HepG2 (cell line): ENCODE data around the gene VWA7. TPM values are rescaled to one million over a fixed set of nuclear protein-coding genes. Genes with fewer than 3 reads are reported as not detected.

Experiments
- CEBPB ChIP-seq: IDR thresholded peaks from 2 replicates; pipeline ENCODE4 v1.6.1; 2011; ENCODE audit warnings: low read depth, low read length, improper control_type of control experiment, borderline replicate concordance
- ERF ChIP-seq: IDR thresholded peaks from 2 replicates; pipeline ENCODE4 v1.6.1; 2018; ENCODE audit warnings: missing biosample characterization, missing genetic modification reagents
- FOSL2 ChIP-seq: sonication (generic); formaldehyde crosslinking; IDR thresholded peaks from 2 replicates; pipeline ENCODE4 v1.4.0; 2020; ENCODE audit warnings: missing genetic modification reagents
- HNF1B ChIP-seq: sonication (generic); formaldehyde crosslinking; IDR thresholded peaks from 2 replicates; pipeline ENCODE4 v1.5.1; 2020; ENCODE audit warnings: mild to moderate bottlenecking, moderate library complexity, missing genetic modification reagents
- IRF9 ChIP-seq: sonication (generic); formaldehyde crosslinking; IDR thresholded peaks from 2 replicates; pipeline ENCODE4 v1.8.0; 2022; ENCODE audit warnings: missing genetic modification reagents, mild to moderate bottlenecking, borderline replicate concordance
- LCORL ChIP-seq, 2 experiments: fragments of 450-650 bp in 1 of 2; sonication (generic) in 1 of 2; formaldehyde crosslinking in 1 of 2; IDR thresholded peaks; 2 replicates each; pipeline versions ENCODE4 v1.5.0 to v1.6.1; 2017 to 2020; ENCODE audit warnings: antibody characterized with exemption in 1 of 2, missing genetic modification reagents in 1 of 2
- MED1 ChIP-seq: sonication (generic); formaldehyde crosslinking; IDR thresholded peaks from 2 replicates; pipeline ENCODE4 v1.4.0; 2020; ENCODE audit warnings: missing genetic modification reagents
- MXI1 ChIP-seq: IDR thresholded peaks from 3 replicates; pipeline ENCODE4 v1.6.1; 2012; ENCODE audit warnings: low read depth, low read length, inconsistent platforms, borderline replicate concordance
- NFRKB ChIP-seq: fragments of 450-650 bp; IDR thresholded peaks from 2 replicates; pipeline ENCODE4 v1.6.1; 2017
- NRL ChIP-seq: sonication (generic); formaldehyde crosslinking; IDR thresholded peaks from 2 replicates; pipeline ENCODE4 v1.5.0; 2020; ENCODE audit warnings: missing genetic modification reagents, mild to moderate bottlenecking, moderate library complexity, borderline replicate concordance
- SALL2 ChIP-seq: sonication (generic); formaldehyde crosslinking; IDR thresholded peaks from 2 replicates; pipeline ENCODE4 v1.8.1; 2023; ENCODE audit warnings: mild to moderate bottlenecking, missing genetic modification reagents, inconsistent platforms
- SOX6 ChIP-seq, 2 experiments: fragments of 450-650 bp in 1 of 2; sonication (generic) in 1 of 2; formaldehyde crosslinking in 1 of 2; IDR thresholded peaks; 2 replicates each; pipeline versions ENCODE4 v1.4.0 to v1.6.1; 2017 to 2020; ENCODE audit warnings: antibody characterized with exemption in 1 of 2, mild to moderate bottlenecking in 1 of 2, missing genetic modification reagents in 1 of 2
- SP4 ChIP-seq: sonication (generic); formaldehyde crosslinking; IDR thresholded peaks from 2 replicates; pipeline ENCODE4 v1.8.1; 2023; ENCODE audit warnings: mild to moderate bottlenecking, missing genetic modification reagents
- TFAP4 ChIP-seq: sonication (generic); IDR thresholded peaks from 2 replicates; pipeline ENCODE4 v1.6.1; 2016; ENCODE audit warnings: low read depth, borderline replicate concordance
- ZBTB25 ChIP-seq: IDR thresholded peaks from 2 replicates; pipeline ENCODE4 v1.6.1; 2018; ENCODE audit warnings: missing genetic modification reagents
- ZMAT5 ChIP-seq: sonication (generic); formaldehyde crosslinking; IDR thresholded peaks from 2 replicates; pipeline ENCODE4 v1.5.0; 2020; ENCODE audit warnings: mild to moderate bottlenecking, low read depth, missing genetic modification reagents, borderline replicate concordance
- ZNF33B ChIP-seq: sonication (generic); formaldehyde crosslinking; IDR thresholded peaks from 2 replicates; pipeline ENCODE4 v1.5.1; 2020; ENCODE audit warnings: mild to moderate bottlenecking, missing genetic modification reagents
- ZNF605 ChIP-seq: sonication (generic); formaldehyde crosslinking; IDR thresholded peaks from 2 replicates; pipeline ENCODE4 v1.8.0; 2022; ENCODE audit warnings: mild to moderate bottlenecking, missing genetic modification reagents
- ZNF772 ChIP-seq: sonication (generic); formaldehyde crosslinking; IDR thresholded peaks from 2 replicates; pipeline ENCODE4 v1.5.0; 2020; ENCODE audit warnings: mild to moderate bottlenecking, missing genetic modification reagents
- ZNF891 ChIP-seq: sonication (generic); formaldehyde crosslinking; IDR thresholded peaks from 2 replicates; pipeline ENCODE4 v1.5.0; 2020; ENCODE audit warnings: mild to moderate bottlenecking, missing genetic modification reagents
- ZXDC ChIP-seq: sonication (generic); formaldehyde crosslinking; IDR thresholded peaks from 2 replicates; pipeline ENCODE4 v1.5.0; 2020; ENCODE audit warnings: mild to moderate bottlenecking, missing genetic modification reagents
- polyA plus RNA-seq, 8 experiments: library from polyadenylated mRNA; depleted of rRNA in 3 of 8; stranded (reverse) in 7 of 8; unstranded in 1 of 8; fragments of >200 nt; fragmentation: Illumina TruSeq in 4 of 8; extraction: Trizol in 4 of 8; gene quantifications; 2 replicates each; pipeline versions ENCODE4 v1.2.1 to v1.2.3, GENCODE V29; 2011 to 2016; ENCODE audit warnings: low read depth in 4 of 8, missing spikeins in 1 of 8, mixed read lengths in 1 of 8; ENCODE audit not compliant: insufficient read depth in 1 of 8
- total RNA-seq, 5 experiments: library from RNA; depleted of rRNA; stranded (reverse); fragments of >200 nt; fragmentation: Illumina TruSeq; extraction: Trizol; gene quantifications; 2 replicates each; pipeline ENCODE4 v1.2.3, GENCODE V29; 2016; ENCODE audit warnings: low read depth in 1 of 5

The VWA7 gene
- total and polyA plus RNA-seq, 2 of the 13 experiments (the other 11 are each of a cell fraction or from before 2014, with no cell fraction given): 0.86 to 3.3 TPM

GRCh38 chr6:31821301-31822035, 44.3 kb upstream of the VWA7 start (continued):
- no peak for TF ChIP-seq ZXDC
- peak; percentile 70; the same call in 1 of the 2 replicates for TF ChIP-seq IRF9 (CRISPR knock-in tag)
- no peak for TF ChIP-seq LCORL (IDR thresholded peaks at IDR 0.05)
- TF ChIP-seq LCORL (CRISPR knock-in tag; IDR thresholded peaks at IDR 0.05): 0 out of 2 replicates have a peak, but pooled peaks have one; percentile 27
- 0 out of 3 replicates have a peak, but pooled peaks have one; percentile 6 for TF ChIP-seq MXI1
- TF ChIP-seq ZMAT5 (CRISPR knock-in tag): no peak
- TF ChIP-seq SOX6 (IDR thresholded peaks at IDR 0.05): no peak
- TF ChIP-seq SOX6 (CRISPR knock-in tag; IDR thresholded peaks at IDR 0.05): no peak
- TF ChIP-seq ZNF33B (CRISPR knock-in tag): no peak; the same call in 1 of the 2 replicates
- TF ChIP-seq ERF (CRISPR knock-in tag): peak; percentile 20
- peak; percentile 43; the same call in 1 of the 2 replicates for TF ChIP-seq ZNF772 (CRISPR knock-in tag)
- peak; percentile 85 for TF ChIP-seq ZNF605 (CRISPR knock-in tag)
- TF ChIP-seq CEBPB: 0 out of 2 replicates have a peak, but pooled peaks have one; percentile 5
- no peak for TF ChIP-seq NFRKB
- 0 out of 2 replicates have a peak, but pooled peaks have one; percentile 5 for TF ChIP-seq FOSL2 (CRISPR knock-in tag)
- peak; percentile 50 for TF ChIP-seq HNF1B
- TF ChIP-seq NRL (CRISPR knock-in tag): peak; percentile 74; the same call in 1 of the 2 replicates
- peak; percentile 52; the same call in 1 of the 2 replicates for TF ChIP-seq ZNF891 (CRISPR knock-in tag)
- no peak for TF ChIP-seq SALL2 (CRISPR knock-in tag)
- TF ChIP-seq SP4 (CRISPR knock-in tag): peak; percentile 7
- TF ChIP-seq TFAP4: 0 out of 2 replicates have a peak, but pooled peaks have one; percentile 11
- no peak for TF ChIP-seq ZBTB25 (CRISPR knock-in tag)
- TF ChIP-seq MED1 (CRISPR knock-in tag): no peak
